Smooth muscle cell (in vitro differentiated cells): Measurements from ENCODE around the gene SLC25A11. TPM values are rescaled to one million over a fixed set of nuclear protein-coding genes. Genes with fewer than 3 reads are reported as not detected.

Experiments
- DNase-seq: peaks from one replicate; lab custom pipeline; 2025; ENCODE audit not compliant: unreplicated experiment; lab: John Stamatoyannopoulos, UW
- H2AFZ ChIP-seq: fragments of 200-600 bp; sonication (generic); 2 replicates; pipeline ENCODE4 v1.6.0; 2016; ENCODE audit warnings: antibody characterized with exemption, low read depth, mild to moderate bottlenecking
- H3F3A ChIP-seq: fragments of 200-600 bp; sonication (generic); 2 replicates; pipeline ENCODE4 v1.6.0; 2017; ENCODE audit warnings: antibody characterized with exemption, low read depth
- H3K27ac ChIP-seq: fragments of 200-600 bp; sonication (generic); 2 replicates; pipeline ENCODE4 v1.5.1; 2016; ENCODE audit warnings: low read depth, mild to moderate bottlenecking
- H3K27me3 ChIP-seq: fragments of 200-600 bp; sonication (generic); 2 replicates; pipeline ENCODE4 v1.6.1; 2016; ENCODE audit warnings: low read depth, mild to moderate bottlenecking
- H3K36me3 ChIP-seq: fragments of 200-600 bp; sonication (generic); 2 replicates; pipeline ENCODE4 v1.5.1; 2016; ENCODE audit warnings: low read depth
- H3K4me1 ChIP-seq: fragments of 200-600 bp; sonication (generic); 2 replicates; pipeline ENCODE4 v1.5.1; 2016; ENCODE audit warnings: low read depth
- H3K4me2 ChIP-seq: fragments of 200-600 bp; sonication (generic); 2 replicates; pipeline ENCODE4 v1.6.0; 2016; ENCODE audit warnings: mild to moderate bottlenecking
- H3K4me3 ChIP-seq: fragments of 200-600 bp; sonication (generic); 2 replicates; pipeline ENCODE4 v1.5.1; 2016; ENCODE audit warnings: mild to moderate bottlenecking
- H3K79me2 ChIP-seq: fragments of 200-600 bp; sonication (generic); 2 replicates; pipeline ENCODE4 v1.6.0; 2016; ENCODE audit warnings: low read depth, mild to moderate bottlenecking
- H3K9ac ChIP-seq: fragments of 200-600 bp; sonication (generic); 2 replicates; pipeline ENCODE4 v1.6.0; 2016; ENCODE audit warnings: low read depth
- H3K9me3 ChIP-seq: fragments of 200-600 bp; sonication (generic); replicated peaks from 2 replicates; pipeline ENCODE4 v1.5.1; 2016; ENCODE audit warnings: low read depth
- H4K20me1 ChIP-seq: fragments of 200-600 bp; sonication (generic); 2 replicates; pipeline ENCODE4 v1.6.0; 2016; ENCODE audit warnings: low read depth
- WGBS: methylation state at CpG from one replicate; pipeline ENCODE4 v1.1.7; 2016; ENCODE audit warnings: low lambda C conversion rate; 5-methylcytosine and 5-hydroxymethylcytosine counted together
- polyA plus RNA-seq: library from polyadenylated mRNA; unstranded; fragments of >200 nt; fragmentation: Nextera tagmentation; extraction: Ambion mirVana; gene quantifications from 2 replicates; pipeline ENCODE4 v1.2.1, GENCODE V29; 2016
- total RNA-seq: library from RNA; depleted of rRNA; stranded (reverse); fragments of >200 nt; gene quantifications from 2 replicates; pipeline ENCODE4 v1.2.3, GENCODE V29; 2014
- TF ChIP-seq, protein P1 (sequence below): fragments of 200-600 bp; sonication (generic); IDR thresholded peaks from 2 replicates; pipeline ENCODE4 v1.5.1; 2017; ENCODE audit warnings: borderline replicate concordance, mild to moderate bottlenecking, antibody characterized with exemption; ENCODE audit not compliant: insufficient read depth, poor library complexity, severe bottlenecking

SLC25A11 gene
- total and polyA plus RNA-seq, 2 experiments from 2014 or later = 29.9 to 67.5 TPM

DNA sequence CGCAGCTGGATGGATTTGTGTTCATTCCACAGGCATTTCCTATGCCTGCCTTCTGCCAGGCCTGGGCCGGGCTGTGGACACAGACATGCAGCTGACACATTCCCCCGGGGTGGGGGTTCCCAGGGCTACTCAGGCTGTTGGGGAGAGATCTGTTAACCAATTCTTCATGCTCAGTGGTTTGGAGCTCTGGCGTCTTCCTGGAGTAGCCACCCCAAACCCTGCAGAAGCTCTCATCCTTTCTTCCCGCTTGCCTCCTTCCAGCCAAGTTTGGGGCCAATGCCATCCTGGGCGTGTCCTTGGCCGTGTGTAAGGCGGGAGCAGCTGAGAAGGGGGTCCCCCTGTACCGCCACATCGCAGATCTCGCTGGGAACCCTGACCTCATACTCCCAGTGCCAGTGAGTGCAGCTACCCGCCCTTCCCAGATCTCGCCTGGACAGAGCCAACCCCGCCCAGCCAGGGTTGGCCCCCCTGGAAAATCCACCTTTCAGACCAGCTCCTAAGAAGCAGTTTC, 13.7 kb upstream of the SLC25A11 start:
- no peaks in the 10 kb centered on the region for H3K36me3 ChIP-seq
- no peak overlapping the region for H2AFZ ChIP-seq
- peaks cover 16% of the 10 kb centered on the region for H3K4me1 ChIP-seq
- DNase-seq = no peak
- H3F3A ChIP-seq = peaks cover 5% of the 10 kb centered on the region
- H4K20me1 ChIP-seq = no peaks in the 10 kb centered on the region
- H3K4me2 ChIP-seq = no peak overlapping the region
- no peak overlapping the region for H3K9ac ChIP-seq
- 79% methylated on average over 14 of the region's 14 CpGs for WGBS
- H3K27me3 ChIP-seq = no peaks in the 10 kb centered on the region
- H3K79me2 ChIP-seq = no peaks in the 10 kb centered on the region
- no peaks in the 10 kb centered on the region for H3K9me3 ChIP-seq
- H3K4me3 ChIP-seq = no peak overlapping the region
- TF ChIP-seq, protein P1, sequence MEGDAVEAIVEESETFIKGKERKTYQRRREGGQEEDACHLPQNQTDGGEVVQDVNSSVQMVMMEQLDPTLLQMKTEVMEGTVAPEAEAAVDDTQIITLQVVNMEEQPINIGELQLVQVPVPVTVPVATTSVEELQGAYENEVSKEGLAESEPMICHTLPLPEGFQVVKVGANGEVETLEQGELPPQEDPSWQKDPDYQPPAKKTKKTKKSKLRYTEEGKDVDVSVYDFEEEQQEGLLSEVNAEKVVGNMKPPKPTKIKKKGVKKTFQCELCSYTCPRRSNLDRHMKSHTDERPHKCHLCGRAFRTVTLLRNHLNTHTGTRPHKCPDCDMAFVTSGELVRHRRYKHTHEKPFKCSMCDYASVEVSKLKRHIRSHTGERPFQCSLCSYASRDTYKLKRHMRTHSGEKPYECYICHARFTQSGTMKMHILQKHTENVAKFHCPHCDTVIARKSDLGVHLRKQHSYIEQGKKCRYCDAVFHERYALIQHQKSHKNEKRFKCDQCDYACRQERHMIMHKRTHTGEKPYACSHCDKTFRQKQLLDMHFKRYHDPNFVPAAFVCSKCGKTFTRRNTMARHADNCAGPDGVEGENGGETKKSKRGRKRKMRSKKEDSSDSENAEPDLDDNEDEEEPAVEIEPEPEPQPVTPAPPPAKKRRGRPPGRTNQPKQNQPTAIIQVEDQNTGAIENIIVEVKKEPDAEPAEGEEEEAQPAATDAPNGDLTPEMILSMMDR = no peak
- H3K27ac ChIP-seq = peak overlapping the region; percentile 62

DNA sequence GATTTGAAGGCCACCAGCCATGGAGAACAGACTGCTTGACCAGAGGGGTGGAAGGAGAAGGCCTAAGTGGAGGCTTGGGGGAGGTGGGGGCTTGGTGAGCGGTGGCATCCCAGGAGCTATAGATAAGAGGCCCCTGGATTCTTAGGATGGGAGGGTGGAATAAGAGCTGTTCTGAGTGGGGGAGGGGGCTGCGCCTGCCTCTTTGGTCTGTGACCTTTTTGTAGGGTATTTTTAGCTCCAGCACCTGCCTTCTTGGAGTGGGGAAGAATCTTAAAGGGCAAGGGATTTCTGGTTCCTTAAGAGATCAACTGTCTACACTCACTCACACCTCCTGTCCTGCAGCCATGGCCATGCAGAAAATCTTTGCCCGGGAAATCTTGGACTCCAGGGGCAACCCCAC, 11.6 kb upstream of the SLC25A11 start:
- H3K27me3 ChIP-seq = no peaks in the 10 kb centered on the region
- peaks cover 23% of the 10 kb centered on the region for H3K4me1 ChIP-seq
- WGBS = 70% methylated on average over 3 of the region's 3 CpGs
- TF ChIP-seq, protein P1 = no peak
- H3K9ac ChIP-seq = no peak overlapping the region
- H3K27ac ChIP-seq = no peak overlapping the region
- H3K79me2 ChIP-seq = peaks cover 17% of the 10 kb centered on the region
- no peak for DNase-seq
- H3K4me2 ChIP-seq = no peak overlapping the region
- no peak overlapping the region for H3K4me3 ChIP-seq
- H4K20me1 ChIP-seq = peaks cover 12% of the 10 kb centered on the region
- H2AFZ ChIP-seq = no peak overlapping the region
- no peaks in the 10 kb centered on the region for H3K36me3 ChIP-seq
- peaks cover 16% of the 10 kb centered on the region for H3F3A ChIP-seq
- H3K9me3 ChIP-seq = no peaks in the 10 kb centered on the region

DNA sequence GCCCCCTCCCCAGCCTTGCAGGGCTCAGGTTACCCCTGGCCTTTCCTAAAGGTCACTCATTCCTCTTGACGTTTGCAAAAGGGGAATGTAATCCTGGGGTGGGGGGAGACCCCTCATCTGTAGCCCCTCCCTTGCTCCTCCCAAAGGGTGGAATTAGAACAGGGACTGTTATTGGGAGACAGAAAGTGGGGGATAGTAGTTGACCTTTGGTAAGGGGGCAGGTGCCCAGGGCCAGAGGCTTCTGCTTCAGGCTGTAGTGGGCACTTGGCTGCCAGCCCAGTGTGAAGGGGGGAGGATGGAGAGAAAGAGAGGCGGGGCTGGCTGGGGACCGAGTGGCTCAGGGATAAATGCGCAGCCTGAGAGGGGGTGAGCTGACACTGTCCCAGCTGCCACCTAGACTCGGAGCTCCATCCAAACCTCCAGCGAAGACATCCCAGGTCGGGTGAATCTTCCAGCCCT, 10.9 kb upstream of the SLC25A11 start, which contains the start of gene ENO3:
TSS of gene ENO3 (plus strand) at position 374 of the 459 bp plus-strand sequence. CDS start 711 bp downstream, outside the sequence.
- Histone ChIP-seq H3K9ac (peak within 1 kb of the TSS; percentile 72), H3K36me3 (no peaks in the 10 kb centered on the region), H3F3A (peaks cover 22% of the 10 kb centered on the region), H3K4me3 (peak within 1 kb of the TSS; percentile 96), H3K27ac (peak within 1 kb of the TSS; percentile 96), H4K20me1 (peaks cover 20% of the 10 kb centered on the region), H3K27me3 (no peaks in the 10 kb centered on the region), H2AFZ (peak within 1 kb of the TSS; percentile 74), H3K79me2 (peaks cover 24% of the 10 kb centered on the region), H3K4me2 (peak within 1 kb of the TSS; percentile 90), H3K9me3 (no peaks in the 10 kb centered on the region), H3K4me1 (peaks cover 29% of the 10 kb centered on the region)
- WGBS = 42% methylated on average over 6 of the region's 7 CpGs
- no peak for DNase-seq
- TF ChIP-seq, protein P1 = no peak

- H4K20me1 ChIP-seq = peaks cover 25% of the 10 kb centered on the region
- H3K9ac ChIP-seq = peak overlapping the region; percentile 72
- DNase-seq = no peak
- peak overlapping the region; percentile 96 for H3K27ac ChIP-seq
- TF ChIP-seq, protein P1 = no peak
- H3K27me3 ChIP-seq = no peaks in the 10 kb centered on the region
- no peaks in the 10 kb centered on the region for H3K36me3 ChIP-seq
- H3F3A ChIP-seq = peaks cover 22% of the 10 kb centered on the region
- peak overlapping the region; percentile 96 for H3K4me3 ChIP-seq
- H2AFZ ChIP-seq = peak overlapping the region; percentile 74
- peaks cover 29% of the 10 kb centered on the region for H3K4me1 ChIP-seq
- H3K4me2 ChIP-seq = peak overlapping the region; percentile 90
- peaks cover 28% of the 10 kb centered on the region for H3K79me2 ChIP-seq
- WGBS = 3% methylated on average over 33 of the region's 52 CpGs
- no peaks in the 10 kb centered on the region for H3K9me3 ChIP-seq
Observed at GRCh38 chr17:4950075-4950745, 10.4 kb upstream of the SLC25A11 start.
